Right cardiac atrium (tissue), 5 donors: ENCODE results near the gene TMEM184A. TPM values are rescaled to one million over a fixed set of nuclear protein-coding genes. Genes with fewer than 3 reads are reported as not detected.

Experiments used
- polyA plus RNA-seq: library from polyadenylated mRNA; stranded (reverse); fragments of 200-250 nt; gene quantifications from one replicate; pipeline ENCODE4 v1.2.3, GENCODE V29; 2013
- total RNA-seq, 4 donors: library from RNA; stranded (reverse); fragmentation: NEBNext Ultra II Directional; extraction: Animal tissue kit (Norgen Biotek cat#: 25700); gene quantifications; one replicate each; pipeline ENCODE4 v1.2.1, GENCODE V29; 2021
- donor health status: healthy with polysubstance abuse.
- donor health status: DM: no; HTN: yes; CAD: no.
- donor health status: DM: no; HTN: no; CAD: no.
- donor health status: DM: no; HTN: yes; CAD: no; lungs with severe emphysema.
- donor health status: DM: yes; HTN: yes; CAD: no.

Gene TMEM184A
- total and polyA plus RNA-seq, 5 donors, result 0.26 to 0.62 (median 0.44) TPM; not detected in 1

Other genes with a start within 250 kb of the TMEM184A start
- 10 to 100 TPM in 3 of 4 donors, 1 to 10 TPM in 1; 9.7 to 18.7 (median 13.4) TPM for gene MICALL2, start 96.7 kb downstream of the TMEM184A start, total RNA-seq
- gene MICALL2, start 96.7 kb downstream of the TMEM184A start, polyA plus RNA-seq, result 13.0 TPM
- gene INTS1, start 51.8 kb downstream of the TMEM184A start, total RNA-seq, result 10 to 100 TPM; 30.6 to 48.3 (median 46.3) TPM
- 39.0 TPM for gene INTS1, start 51.8 kb downstream of the TMEM184A start, polyA plus RNA-seq
- gene MAFK, start 25.5 kb downstream of the TMEM184A start, total RNA-seq, result 10 to 100 TPM; 43.6 to 69.3 (median 55.9) TPM
- 73.8 TPM for gene MAFK, start 25.5 kb downstream of the TMEM184A start, polyA plus RNA-seq
- gene PSMG3, start 13.8 kb upstream of the TMEM184A start, total RNA-seq, result 10 to 100 TPM; 11.6 to 16.2 (median 13.9) TPM
- 27.6 TPM for gene PSMG3, start 13.8 kb upstream of the TMEM184A start, polyA plus RNA-seq
- gene ELFN1, start 114.1 kb upstream of the TMEM184A start, total RNA-seq, result 10 to 100 TPM; 11.8 to 13.7 (median 13.0) TPM
- 9.1 TPM for gene ELFN1, start 114.1 kb upstream of the TMEM184A start, polyA plus RNA-seq